Dendritic cell treated with granulocyte-macrophage colony-stimulating factor and Interleukin-4, amounts not matched to agents 40 ng/mL and 50 ng/mL, for 4 days (primary cell): Measurements from ENCODE around the gene SLC45A3.
"Not testable (repeated sequence)": the region's sequence is repeated elsewhere in the genome, so short reads cannot be mapped to it uniquely, and the experiment has no call there.

Experiments used
- H3K27ac Mint-ChIP-seq: one replicate; pipeline ENCODE4 v1.8.0; 2022; ENCODE audit warnings: mild to moderate bottlenecking, mixed read lengths
- H3K27me3 Mint-ChIP-seq: one replicate; pipeline ENCODE4 v1.8.0; 2022; ENCODE audit warnings: mild to moderate bottlenecking, mixed read lengths
- H3K36me3 Mint-ChIP-seq: one replicate; pipeline ENCODE4 v1.8.0; 2022; ENCODE audit warnings: low read depth, mixed read lengths
- H3K4me1 Mint-ChIP-seq: one replicate; pipeline ENCODE4 v1.8.0; 2022; ENCODE audit warnings: low read depth, mixed read lengths
- H3K4me3 Mint-ChIP-seq: one replicate; pipeline ENCODE4 v1.8.0; 2022; ENCODE audit warnings: mild to moderate bottlenecking, moderate library complexity, mixed read lengths
- H3K9me3 Mint-ChIP-seq: one replicate; pipeline ENCODE4 v1.8.0; 2022; ENCODE audit warnings: mixed read lengths
- intact Hi-C: fragments of 100-400 bp; cut with micrococcal nuclease; formaldehyde crosslinking; loops from one replicate; pipeline ENCODE4 v1.15.0; 2022

Gene SLC45A3

GRCh38 chr1:205680073-205680851 lies at the start of gene SLC45A3:
Gene SLC45A3 (minus strand): TSS chr1:205680509. CDS start chr1:205664656, 15,853 bp downstream.
- Mint-ChIP-seq H3K27ac (peak within 1 kb of the TSS; percentile 67), H3K36me3 (no peaks in the 10 kb centered on the region), H3K9me3 (no peaks in the 10 kb centered on the region), H3K27me3 (peaks cover 52% of the 10 kb centered on the region), H3K4me3 (peak within 1 kb of the TSS; percentile 77), H3K4me1 (peaks cover 46% of the 10 kb centered on the region)
- intact Hi-C loops = no loop called here

GRCh38 chr1:205726619-205727125 lies 46.4 kb upstream of the SLC45A3 start:
- Mint-ChIP-seq H3K36me3 (peaks cover 85% of the 10 kb centered on the region), H3K4me1 (peaks cover 5% of the 10 kb centered on the region), H3K4me3 (no peak overlapping the region), H3K9me3 (no peaks in the 10 kb centered on the region), H3K27me3 (no peaks in the 10 kb centered on the region), H3K27ac (no peak overlapping the region)
- intact Hi-C loops = no loop called here

- H3K27ac Mint-ChIP-seq = no peak overlapping the region
Measured at GRCh38 chr1:205725514-205725913, 45.2 kb upstream of the SLC45A3 start.

GRCh38 chr1:205720740-205721139 lies 40.4 kb upstream of the SLC45A3 start:
- H3K27ac Mint-ChIP-seq, intact Hi-C loops, H3K9me3 Mint-ChIP-seq, H3K4me3 Mint-ChIP-seq, H3K27me3 Mint-ChIP-seq: not testable (repeated sequence)
- H3K36me3 Mint-ChIP-seq = peaks cover 92% of the 10 kb centered on the region
- peaks cover 13% of the 10 kb centered on the region for H3K4me1 Mint-ChIP-seq

More at GRCh38 chr1:205725514-205725913, 45.2 kb upstream of the SLC45A3 start:
- Mint-ChIP-seq H3K9me3 (no peaks in the 10 kb centered on the region), H3K36me3 (peaks cover 87% of the 10 kb centered on the region), H3K4me1 (peaks cover 2% of the 10 kb centered on the region), H3K27me3 (no peaks in the 10 kb centered on the region), H3K4me3 (no peak overlapping the region)
- intact Hi-C loops = no loop called here

GRCh38 chr1:205719762-205720161 lies 39.5 kb upstream of the SLC45A3 start:
- Mint-ChIP-seq H3K9me3 (no peaks in the 10 kb centered on the region), H3K27ac (no peak overlapping the region), H3K4me1 (peaks cover 20% of the 10 kb centered on the region), H3K27me3 (no peaks in the 10 kb centered on the region), H3K4me3 (no peak overlapping the region), H3K36me3 (peaks cover 92% of the 10 kb centered on the region)
- intact Hi-C loops = no loop called here

- intact Hi-C loops = no loop called here
- Mint-ChIP-seq H3K9me3 (no peaks in the 10 kb centered on the region), H3K36me3 (peaks cover 88% of the 10 kb centered on the region), H3K4me1 (peaks cover 20% of the 10 kb centered on the region), H3K27ac (no peak overlapping the region), H3K4me3 (no peak overlapping the region), H3K27me3 (no peaks in the 10 kb centered on the region)
Measured at GRCh38 chr1:205719015-205719414, 38.7 kb upstream of the SLC45A3 start.

GRCh38 chr1:205716371-205717132 lies 36.2 kb upstream of the SLC45A3 start:
- no peaks in the 10 kb centered on the region for H3K27me3 Mint-ChIP-seq
- peaks cover 20% of the 10 kb centered on the region for H3K4me1 Mint-ChIP-seq
- intact Hi-C loops = no loop called here
- H3K9me3 Mint-ChIP-seq = no peaks in the 10 kb centered on the region
- H3K27ac Mint-ChIP-seq = peak overlapping the region; percentile 59
- H3K4me3 Mint-ChIP-seq = no peak overlapping the region
- peaks cover 66% of the 10 kb centered on the region for H3K36me3 Mint-ChIP-seq

GRCh38 chr1:205715628-205716027 lies 35.3 kb upstream of the SLC45A3 start:
- Mint-ChIP-seq H3K4me1 (peaks cover 20% of the 10 kb centered on the region), H3K4me3 (no peak overlapping the region), H3K36me3 (peaks cover 60% of the 10 kb centered on the region), H3K27me3 (no peaks in the 10 kb centered on the region), H3K27ac (peak overlapping the region; percentile 59), H3K9me3 (no peaks in the 10 kb centered on the region)
- intact Hi-C loops = no loop called here

GRCh38 chr1:205714906-205715246 lies 34.6 kb upstream of the SLC45A3 start:
- H3K27me3 Mint-ChIP-seq = no peaks in the 10 kb centered on the region
- no peak overlapping the region for H3K4me3 Mint-ChIP-seq
- peak overlapping the region; percentile 59 for H3K27ac Mint-ChIP-seq
- intact Hi-C loops = no loop called here
- no peaks in the 10 kb centered on the region for H3K9me3 Mint-ChIP-seq
- H3K4me1 Mint-ChIP-seq = peaks cover 20% of the 10 kb centered on the region
- H3K36me3 Mint-ChIP-seq = peaks cover 54% of the 10 kb centered on the region

GRCh38 chr1:205714190-205714905 lies 34.0 kb upstream of the SLC45A3 start:
- no peaks in the 10 kb centered on the region for H3K27me3 Mint-ChIP-seq
- H3K4me3 Mint-ChIP-seq = no peak overlapping the region
- peaks cover 20% of the 10 kb centered on the region for H3K4me1 Mint-ChIP-seq
- H3K27ac Mint-ChIP-seq = no peak overlapping the region
- peaks cover 49% of the 10 kb centered on the region for H3K36me3 Mint-ChIP-seq
- H3K9me3 Mint-ChIP-seq = no peaks in the 10 kb centered on the region
- intact Hi-C loops = no loop called here

- Mint-ChIP-seq H3K9me3 (no peaks in the 10 kb centered on the region), H3K27me3 (peaks cover 2% of the 10 kb centered on the region), H3K36me3 (peaks cover 20% of the 10 kb centered on the region), H3K4me3 (no peak overlapping the region), H3K4me1 (peaks cover 20% of the 10 kb centered on the region), H3K27ac (no peak overlapping the region)
- intact Hi-C loops = loop anchor here (1.0 kb wide), 2 partner anchors 52 to 119 kb away; no protein-coding TSS in a partner anchor
Measured at GRCh38 chr1:205711105-205712048, 31.1 kb upstream of the SLC45A3 start.

- no peaks in the 10 kb centered on the region for H3K9me3 Mint-ChIP-seq
- intact Hi-C loops = loop anchor here (1.0 kb wide), 2 partner anchors 51 to 118 kb away; no protein-coding TSS in a partner anchor
- peaks cover 16% of the 10 kb centered on the region for H3K4me1 Mint-ChIP-seq
- H3K27ac Mint-ChIP-seq = no peak overlapping the region
- H3K27me3 Mint-ChIP-seq = peaks cover 2% of the 10 kb centered on the region
- H3K4me3 Mint-ChIP-seq = no peak overlapping the region
- peaks cover 14% of the 10 kb centered on the region for H3K36me3 Mint-ChIP-seq
Measured at GRCh38 chr1:205710201-205711062, 30.1 kb upstream of the SLC45A3 start.
